ENCODE data around the gene LARGE1.
"Not testable (repeated sequence)": the region's sequence is repeated elsewhere in the genome, so short reads cannot be mapped to it uniquely, and the experiment has no call there.

Gene LARGE1

GRCh38 chr22:33578752-33579151 lies 341.5 kb downstream of the LARGE1 start:
- FAIRE-seq = no peak

- FAIRE-seq = no peak
These were observed 342.3 kb downstream of the LARGE1 start for GRCh38 chr22:33577862-33578411.

GRCh38 chr22:33576205-33576604 lies 344.1 kb downstream of the LARGE1 start:
- FAIRE-seq = no peak

GRCh38 chr22:33575771-33576170 lies 344.5 kb downstream of the LARGE1 start:
- FAIRE-seq = no peak

GRCh38 chr22:33575041-33575440 lies 345.2 kb downstream of the LARGE1 start:
- FAIRE-seq = no peak

- no peak for FAIRE-seq
These were observed 346.8 kb downstream of the LARGE1 start for GRCh38 chr22:33573479-33573878.

- FAIRE-seq = no peak
These were observed 348.2 kb downstream of the LARGE1 start for GRCh38 chr22:33572086-33572485.

- no peak for FAIRE-seq
These were observed 350.2 kb downstream of the LARGE1 start for GRCh38 chr22:33570110-33570509.

GRCh38 chr22:33569559-33569958 lies 350.7 kb downstream of the LARGE1 start:
- no peak for FAIRE-seq

- no peak for FAIRE-seq
These were observed 351.3 kb downstream of the LARGE1 start for GRCh38 chr22:33569018-33569417.

GRCh38 chr22:33566495-33566894 lies 353.8 kb downstream of the LARGE1 start:
- FAIRE-seq = not testable (repeated sequence)

GRCh38 chr22:33565580-33565995 lies 354.7 kb downstream of the LARGE1 start:
- FAIRE-seq = no peak

- no peak for FAIRE-seq
These were observed 355.6 kb downstream of the LARGE1 start for GRCh38 chr22:33564683-33565082.

GRCh38 chr22:33563220-33563964 lies 356.9 kb downstream of the LARGE1 start:
- no peak for FAIRE-seq

GRCh38 chr22:33562501-33562900 lies 357.8 kb downstream of the LARGE1 start:
- FAIRE-seq = no peak

- FAIRE-seq = no peak
These were observed 359.0 kb downstream of the LARGE1 start for GRCh38 chr22:33561149-33561807.

- FAIRE-seq = no peak
These were observed 362.4 kb downstream of the LARGE1 start for GRCh38 chr22:33557836-33558235.

GRCh38 chr22:33555814-33556522 lies 364.3 kb downstream of the LARGE1 start:
- FAIRE-seq = no peak

GRCh38 chr22:33553493-33553892 lies 366.8 kb downstream of the LARGE1 start:
- FAIRE-seq = no peak

GRCh38 chr22:33544707-33545106 lies 375.6 kb downstream of the LARGE1 start:
- FAIRE-seq = no peak

GRCh38 chr22:33542722-33543121 lies 377.6 kb downstream of the LARGE1 start:
- FAIRE-seq = no peak

- FAIRE-seq = no peak
These were observed 378.1 kb downstream of the LARGE1 start for GRCh38 chr22:33542153-33542552.

GRCh38 chr22:33539902-33540751 lies 380.1 kb downstream of the LARGE1 start:
- no peak for FAIRE-seq

Data from TTC549 (cell line).